Measurements from ENCODE around the gene SNUPN. TPM values are rescaled to one million over a fixed set of nuclear protein-coding genes. Genes with fewer than 3 reads are reported as not detected.
A peak's percentile ranks its signal among the peaks of the same experiment; 100 is the strongest.

Gene SNUPN
- total RNA-seq, 1 experiment from 2014 or later, result 27.9 TPM

- TF ChIP-seq SMAD3 (CRISPR knock-in tag; IDR thresholded peaks at IDR 0.05; ENCODE audit: borderline replicate concordance) (no peak), CREM (CRISPR knock-in tag; IDR thresholded peaks at IDR 0.05) (no peak), JAZF1 (CRISPR knock-in tag; IDR thresholded peaks at IDR 0.05) (no peak), NFATC4 (CRISPR knock-in tag; IDR thresholded peaks at IDR 0.05) (no peak), USF2 (CRISPR knock-in tag; IDR thresholded peaks at IDR 0.05) (no peak), FOXP1 (CRISPR knock-in tag; IDR thresholded peaks at IDR 0.05; ENCODE audit: borderline replicate concordance) (no peak), PREB (CRISPR knock-in tag; IDR thresholded peaks at IDR 0.05; ENCODE audit: borderline replicate concordance) (no peak)
Measured at GRCh38 chr15:75661100-75661755, 35.7 kb upstream of the SNUPN start (continued).

- H3K36me3 Mint-ChIP-seq, result peaks cover 10% of the 10 kb centered on the region; the same call in 1 of the 2 replicates
Measured at GRCh38 chr15:75659928-75660645, 34.6 kb upstream of the SNUPN start.

GRCh38 chr15:75659141-75659771 lies 33.7 kb upstream of the SNUPN start:
- H3K27ac Mint-ChIP-seq, result peak overlapping the region; percentile 53; the same call in 1 of the 2 replicates
- POLR2A ChIA-PET, result no interaction called here
- TF ChIP-seq AFF4 (CRISPR knock-in tag; IDR thresholded peaks at IDR 0.05; ENCODE audit: borderline replicate concordance) (no peak), PREB (CRISPR knock-in tag; IDR thresholded peaks at IDR 0.05; ENCODE audit: borderline replicate concordance) (no peak), PRDM15 (CRISPR knock-in tag; IDR thresholded peaks at IDR 0.05) (no peak), USF2 (CRISPR knock-in tag; IDR thresholded peaks at IDR 0.05) (no peak), SP1 (CRISPR knock-in tag; conservative IDR thresholded peaks at IDR 0.05) (no peak)

More at GRCh38 chr15:75659928-75660645, 34.6 kb upstream of the SNUPN start:
- peak overlapping the region; percentile 30; the same call in 1 of the 2 replicates for H3K27ac Mint-ChIP-seq
- H3K4me3 Mint-ChIP-seq, result no peak overlapping the region
- CTCF ChIA-PET, result interaction anchor here (1.4 to 1.8 kb wide), 3 partner anchors 12 to 292 kb away, joined by 4 to 10 read pairs (median 9); partner anchors contain the start of genes MAN2C1 and SNX33
- H3K4me1 Mint-ChIP-seq, result no peaks in the 10 kb centered on the region
- no peak for TF ChIP-seq ZNF671 (CRISPR knock-in tag; IDR thresholded peaks at IDR 0.05)
- TF ChIP-seq FOXP4 (CRISPR knock-in tag; IDR thresholded peaks at IDR 0.05), result no peak
- no peak for ATAC-seq
- POLR2A ChIA-PET, result interaction anchor here (0.8 kb wide), 1 partner anchor 20 kb away, joined by 3 read pairs; the partner anchor contains the start of gene IMP3
- no peaks in the 10 kb centered on the region for H3K27me3 Mint-ChIP-seq (ENCODE audit: low read depth)
- DNase-seq (ENCODE audit: low spot score), result no peak
- no peaks in the 10 kb centered on the region for H3K9me3 Mint-ChIP-seq

More at GRCh38 chr15:75659141-75659771, 33.7 kb upstream of the SNUPN start:
- no peaks in the 10 kb centered on the region for H3K27me3 Mint-ChIP-seq (ENCODE audit: low read depth)
- ATAC-seq (no peak), DNase-seq (ENCODE audit: low spot score) (no peak)
- CTCF ChIA-PET, result no interaction called here
- H3K4me3 Mint-ChIP-seq, result no peak overlapping the region
- no peaks in the 10 kb centered on the region for H3K9me3 Mint-ChIP-seq
- H3K4me1 Mint-ChIP-seq, result no peaks in the 10 kb centered on the region
- peaks cover 10% of the 10 kb centered on the region; the same call in 1 of the 2 replicates for H3K36me3 Mint-ChIP-seq

All from WTC11 (cell line).